Colonic mucosa (tissue), 4 donors: ENCODE data around the gene TINCR. TPM values are rescaled to one million over a fixed set of nuclear protein-coding genes. Genes with fewer than 3 reads are reported as not detected.

Source experiments
- DNase-seq: peaks from one replicate; pipeline ENCODE4 v3.0.0-alpha.2; 2020
- H3K27ac ChIP-seq: fragments of 200-600 bp; one replicate; pipeline ENCODE4 v1.8.0; 2021
- H3K27me3 ChIP-seq: fragments of 200-600 bp; one replicate; pipeline ENCODE4 v1.8.0; 2021
- H3K36me3 ChIP-seq: fragments of 200-600 bp; one replicate; pipeline ENCODE4 v1.8.0; 2021
- H3K4me1 ChIP-seq: fragments of 200-600 bp; one replicate; pipeline ENCODE4 v1.8.0; 2021; ENCODE audit warnings: mild to moderate bottlenecking
- H3K4me3 ChIP-seq: fragments of 200-600 bp; one replicate; pipeline ENCODE4 v1.8.0; 2021
- H3K9ac ChIP-seq, 2 donors: one replicate each; pipeline ENCODE4 v1.7.0; 2013; ENCODE audit warnings: control low read depth in 2 of 2, low read depth in 2 of 2, low read length in 2 of 2
- H3K9me3 ChIP-seq: fragments of 200-600 bp; one replicate; pipeline ENCODE4 v1.8.0; 2021
- intact Hi-C: fragments of 100-400 bp; cut with DNase I; formaldehyde crosslinking; loops from one replicate; pipeline ENCODE4 v1.14.1; 2022
- total RNA-seq, 2 donors: library from RNA; stranded (reverse); fragmentation: NEBNext Ultra II Directional in 1 of 2; extraction: Animal tissue kit (Norgen Biotek cat#: 25700) in 1 of 2; gene quantifications; one replicate each; pipeline ENCODE4 v1.2.1, GENCODE V29; 2021
- TF ChIP-seq, protein P1 (sequence below): fragments of 200-600 bp; IDR thresholded peaks from one replicate; pipeline ENCODE4 v1.8.0; 2022; ENCODE audit warnings: antibody characterized with exemption, mild to moderate bottlenecking
- donor health status: healthy.
- donor health status: DM: no; HTN: no; CAD: no.
- donor health status: DM: no; HTN: no; CAD: no.

The TINCR gene
- total RNA-seq, 2 donors from 2014 or later = 2.2 to 4.4 TPM

DNA sequence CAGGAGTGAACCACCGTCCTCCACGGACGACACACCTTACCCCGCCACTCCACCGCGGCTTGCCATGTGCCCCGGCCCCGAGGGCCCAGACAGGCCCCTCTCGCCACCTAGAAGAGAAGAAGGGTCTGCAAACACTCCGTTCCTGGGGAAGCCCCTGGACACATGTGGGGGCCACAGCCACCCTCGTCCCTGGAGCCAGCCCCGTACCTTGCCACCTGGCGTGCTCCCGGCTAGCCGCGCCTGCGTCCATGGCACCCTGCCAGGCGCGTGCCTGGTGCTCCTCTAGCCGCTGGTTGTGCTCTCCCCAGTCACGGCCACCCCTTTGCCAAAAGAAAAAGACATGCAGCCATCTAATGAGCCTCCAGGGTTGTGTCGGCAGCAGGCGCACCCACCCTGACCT is 19.9 kb upstream of the TINCR start:
- Histone ChIP-seq H3K36me3 (peaks cover 19% of the 10 kb centered on the region), H3K9me3 (no peaks in the 10 kb centered on the region), H3K27ac (no peak overlapping the region), H3K9ac (no peak overlapping the region), H3K4me3 (no peak overlapping the region), H3K4me1 (no peaks in the 10 kb centered on the region), H3K27me3 (no peaks in the 10 kb centered on the region)
- no peak for DNase-seq
- TF ChIP-seq, protein P1, sequence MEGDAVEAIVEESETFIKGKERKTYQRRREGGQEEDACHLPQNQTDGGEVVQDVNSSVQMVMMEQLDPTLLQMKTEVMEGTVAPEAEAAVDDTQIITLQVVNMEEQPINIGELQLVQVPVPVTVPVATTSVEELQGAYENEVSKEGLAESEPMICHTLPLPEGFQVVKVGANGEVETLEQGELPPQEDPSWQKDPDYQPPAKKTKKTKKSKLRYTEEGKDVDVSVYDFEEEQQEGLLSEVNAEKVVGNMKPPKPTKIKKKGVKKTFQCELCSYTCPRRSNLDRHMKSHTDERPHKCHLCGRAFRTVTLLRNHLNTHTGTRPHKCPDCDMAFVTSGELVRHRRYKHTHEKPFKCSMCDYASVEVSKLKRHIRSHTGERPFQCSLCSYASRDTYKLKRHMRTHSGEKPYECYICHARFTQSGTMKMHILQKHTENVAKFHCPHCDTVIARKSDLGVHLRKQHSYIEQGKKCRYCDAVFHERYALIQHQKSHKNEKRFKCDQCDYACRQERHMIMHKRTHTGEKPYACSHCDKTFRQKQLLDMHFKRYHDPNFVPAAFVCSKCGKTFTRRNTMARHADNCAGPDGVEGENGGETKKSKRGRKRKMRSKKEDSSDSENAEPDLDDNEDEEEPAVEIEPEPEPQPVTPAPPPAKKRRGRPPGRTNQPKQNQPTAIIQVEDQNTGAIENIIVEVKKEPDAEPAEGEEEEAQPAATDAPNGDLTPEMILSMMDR = no peak
- intact Hi-C loops = no loop called here

DNA sequence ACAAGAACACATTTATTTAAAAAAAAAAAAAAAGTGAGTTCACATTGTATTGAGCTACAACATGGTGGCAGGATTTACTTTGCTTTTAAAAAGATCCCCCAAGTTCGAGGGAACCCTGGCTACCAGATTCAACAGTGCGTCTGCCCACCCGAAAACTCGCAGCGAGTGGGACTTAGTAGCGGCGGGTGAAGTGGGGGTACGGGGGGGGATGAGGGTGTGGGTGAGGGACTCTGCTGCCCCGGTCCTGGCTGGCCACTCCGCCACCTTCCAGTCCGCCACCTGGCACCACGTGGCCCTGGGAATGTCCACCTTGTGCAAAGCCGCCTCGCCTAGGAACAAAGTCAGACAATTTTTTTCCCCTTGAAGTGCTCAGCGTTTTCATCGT is 19.3 kb upstream of the TINCR start:
- H3K9ac ChIP-seq = no peak overlapping the region
- no peak for DNase-seq
- H3K36me3 ChIP-seq = peaks cover 19% of the 10 kb centered on the region
- H3K4me3 ChIP-seq = no peak overlapping the region
- H3K27me3 ChIP-seq = no peaks in the 10 kb centered on the region
- no peaks in the 10 kb centered on the region for H3K9me3 ChIP-seq
- no peaks in the 10 kb centered on the region for H3K4me1 ChIP-seq
- no peak overlapping the region for H3K27ac ChIP-seq
- TF ChIP-seq, protein P1 = no peak
- intact Hi-C loops = no loop called here

DNA sequence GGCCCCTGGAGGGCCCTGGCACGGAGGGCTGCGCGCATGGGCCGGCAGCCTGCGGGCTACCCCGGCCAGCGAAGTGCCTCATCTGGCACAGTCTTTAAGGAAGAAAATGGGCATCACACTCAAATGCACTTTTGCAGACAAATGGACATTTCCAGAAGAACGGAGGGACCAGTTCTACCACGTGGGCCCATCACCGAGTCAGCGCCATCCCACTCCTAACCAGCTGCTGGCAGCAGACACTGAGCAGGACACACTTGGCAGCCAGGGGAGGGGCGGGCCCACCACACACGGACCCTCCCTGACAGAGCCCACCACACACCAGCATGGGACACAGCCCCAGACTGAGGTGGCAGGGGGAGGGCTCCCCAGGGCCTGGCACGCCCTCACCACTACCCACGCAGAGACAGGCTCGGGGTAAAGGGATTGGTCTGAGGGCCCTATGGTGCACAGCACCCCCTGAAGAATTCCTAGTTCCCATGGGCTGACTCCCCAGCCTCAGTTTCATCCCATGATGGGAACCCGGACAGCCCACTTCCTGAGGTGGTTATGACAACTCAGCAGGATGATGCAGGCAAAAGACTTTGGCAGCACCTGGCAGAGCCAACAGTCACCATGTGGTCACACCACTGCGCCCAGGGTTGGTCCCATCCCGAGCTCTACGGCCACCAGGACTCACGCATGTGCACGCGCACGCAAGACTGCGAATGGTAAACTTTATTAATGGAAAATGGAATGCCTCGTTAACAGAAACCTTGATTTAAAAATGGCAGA is 18.7 kb upstream of the TINCR start:
- H3K4me3 ChIP-seq = no peak overlapping the region
- H3K4me1 ChIP-seq = no peaks in the 10 kb centered on the region
- H3K36me3 ChIP-seq = peaks cover 19% of the 10 kb centered on the region
- intact Hi-C loops = no loop called here
- H3K27ac ChIP-seq = no peak overlapping the region
- H3K27me3 ChIP-seq = no peaks in the 10 kb centered on the region
- no peaks in the 10 kb centered on the region for H3K9me3 ChIP-seq
- TF ChIP-seq, protein P1 = no peak
- DNase-seq = no peak
- H3K9ac ChIP-seq = no peak overlapping the region

DNA sequence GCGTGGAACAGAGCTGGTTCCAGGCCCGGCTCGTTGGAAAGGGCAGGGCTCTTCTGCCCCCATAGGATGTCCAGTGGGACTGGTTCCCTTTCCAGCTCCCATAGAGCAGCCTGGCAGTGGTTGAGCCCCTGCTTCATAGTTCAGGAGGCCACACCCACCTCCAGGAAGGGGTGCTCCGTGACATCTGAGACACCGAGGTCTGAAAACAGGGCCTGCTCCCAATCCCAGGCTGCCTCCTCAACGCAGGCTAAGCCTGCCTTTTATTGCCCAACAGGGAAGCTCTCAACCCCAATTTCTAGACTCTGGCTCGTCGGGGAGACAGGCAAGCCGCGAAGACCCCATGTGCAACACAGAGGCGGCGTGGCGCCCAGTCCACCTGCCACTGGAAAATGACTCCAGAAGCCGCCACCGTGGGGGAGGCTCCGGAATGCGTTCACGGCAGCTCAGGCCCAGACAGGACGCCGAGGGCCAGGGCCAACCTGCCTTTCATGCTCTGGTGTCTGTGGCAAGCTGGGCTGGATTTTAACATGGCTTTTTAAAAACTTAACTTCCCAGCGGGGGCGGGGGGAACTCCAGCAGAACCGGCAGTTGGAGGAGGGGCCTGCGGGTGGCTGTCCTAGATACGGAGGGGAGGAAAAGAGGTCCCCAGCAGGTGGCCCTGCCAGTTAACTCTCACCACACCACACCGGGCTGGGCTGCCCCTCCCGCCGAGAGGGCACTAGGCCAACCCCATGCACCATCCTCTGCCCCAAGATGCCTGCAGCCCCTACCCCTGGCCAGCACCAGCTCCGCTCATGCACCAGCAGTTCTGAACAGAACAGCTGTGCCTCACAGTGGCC is 17.9 kb upstream of the TINCR start:
- no peak overlapping the region for H3K4me3 ChIP-seq
- DNase-seq = no peak
- peaks cover 19% of the 10 kb centered on the region for H3K36me3 ChIP-seq
- no peaks in the 10 kb centered on the region for H3K27me3 ChIP-seq
- H3K9me3 ChIP-seq = no peaks in the 10 kb centered on the region
- no peaks in the 10 kb centered on the region for H3K4me1 ChIP-seq
- intact Hi-C loops = no loop called here
- TF ChIP-seq, protein P1 = no peak
- H3K27ac ChIP-seq = no peak overlapping the region
- H3K9ac ChIP-seq = no peak overlapping the region

DNA sequence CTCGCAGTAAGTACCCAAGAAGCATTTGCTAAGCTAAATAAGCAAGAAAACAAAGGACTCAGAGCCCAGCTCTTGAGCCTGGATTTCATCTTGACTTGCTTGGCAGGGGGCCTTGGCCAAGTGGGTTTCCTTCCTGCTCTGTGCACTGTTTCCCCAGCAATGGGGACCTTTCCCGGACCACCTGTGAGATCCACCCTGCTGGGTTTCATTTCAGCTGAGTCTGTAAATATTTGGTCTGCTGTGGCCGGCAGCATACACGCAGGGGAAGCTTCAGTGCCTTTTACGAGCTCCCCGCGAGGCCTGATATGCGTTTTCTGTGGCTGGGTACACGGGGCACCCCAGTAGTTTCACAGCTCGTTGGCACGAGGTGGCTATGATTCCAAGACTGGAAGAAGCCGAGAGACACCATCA is 12.4 kb upstream of the TINCR start:
- Histone ChIP-seq H3K27ac (no peak overlapping the region), H3K4me3 (no peak overlapping the region), H3K27me3 (no peaks in the 10 kb centered on the region), H3K9ac (no peak overlapping the region), H3K4me1 (peaks cover 4% of the 10 kb centered on the region), H3K36me3 (no peaks in the 10 kb centered on the region), H3K9me3 (no peaks in the 10 kb centered on the region)
- intact Hi-C loops = no loop called here
- no peak for DNase-seq
- TF ChIP-seq, protein P1 = no peak
